Tibial artery (tissue), 4 donors: ENCODE results near the gene LCN2.
"Not testable (repeated sequence)": the region's sequence is repeated elsewhere in the genome, so short reads cannot be mapped to it uniquely, and the experiment has no call there.

Source experiments
- DNase-seq, 2 donors: peaks; one replicate each; pipeline ENCODE4 v3.0.0-alpha.2; 2019
- H3K27ac ChIP-seq, 2 donors: fragments of 200-600 bp; sonication (generic) in 1 of 2; 1 replicate in 1 of 2; 2 replicates in 1 of 2; pipeline ENCODE4 v1.5.1; 2018 to 2019; ENCODE audit warnings: mild to moderate bottlenecking in 1 of 2
- H3K27me3 ChIP-seq, 2 donors: fragments of 200-600 bp; sonication (generic) in 1 of 2; one replicate each; pipeline versions ENCODE4 v1.5.1 to v1.6.0; 2016 to 2019
- H3K36me3 ChIP-seq, 3 donors: fragments of 200-600 bp; sonication (generic) in 2 of 3; one replicate each; pipeline ENCODE4 v1.5.1; 2016 to 2019; ENCODE audit warnings: mild to moderate bottlenecking in 2 of 3
- H3K4me1 ChIP-seq, 4 donors: fragments of 200-600 bp; sonication (generic) in 2 of 4; 1 replicate in 3 of 4; 2 replicates in 1 of 4; pipeline ENCODE4 v1.5.1; 2016 to 2019
- H3K4me3 ChIP-seq, 2 donors: fragments of 200-600 bp; sonication (generic) in 1 of 2; 1 replicate in 1 of 2; 2 replicates in 1 of 2; pipeline ENCODE4 v1.5.1; 2018 to 2019; ENCODE audit warnings: mild to moderate bottlenecking in 2 of 2
- H3K9me3 ChIP-seq, 3 donors: fragments of 200-600 bp; sonication (generic) in 1 of 3; one replicate each; pipeline ENCODE4 v1.5.1; 2016 to 2019
- CTCF ChIP-seq, 2 experiments: fragments of 200-600 bp in 1 of 2; fragments of 450-650 bp in 1 of 2; IDR thresholded peaks; one replicate each; pipeline ENCODE4 v1.5.1; 2017 to 2019; ENCODE audit warnings: antibody characterized with exemption in 2 of 2, mild to moderate bottlenecking in 1 of 2, moderate library complexity in 1 of 2
- intact Hi-C: fragments of 100-400 bp; cut with DNase I; formaldehyde crosslinking; loops from one replicate; pipeline ENCODE4 v1.15.0; 2023; ENCODE audit warnings: low total_unique reads

Gene LCN2

DNA sequence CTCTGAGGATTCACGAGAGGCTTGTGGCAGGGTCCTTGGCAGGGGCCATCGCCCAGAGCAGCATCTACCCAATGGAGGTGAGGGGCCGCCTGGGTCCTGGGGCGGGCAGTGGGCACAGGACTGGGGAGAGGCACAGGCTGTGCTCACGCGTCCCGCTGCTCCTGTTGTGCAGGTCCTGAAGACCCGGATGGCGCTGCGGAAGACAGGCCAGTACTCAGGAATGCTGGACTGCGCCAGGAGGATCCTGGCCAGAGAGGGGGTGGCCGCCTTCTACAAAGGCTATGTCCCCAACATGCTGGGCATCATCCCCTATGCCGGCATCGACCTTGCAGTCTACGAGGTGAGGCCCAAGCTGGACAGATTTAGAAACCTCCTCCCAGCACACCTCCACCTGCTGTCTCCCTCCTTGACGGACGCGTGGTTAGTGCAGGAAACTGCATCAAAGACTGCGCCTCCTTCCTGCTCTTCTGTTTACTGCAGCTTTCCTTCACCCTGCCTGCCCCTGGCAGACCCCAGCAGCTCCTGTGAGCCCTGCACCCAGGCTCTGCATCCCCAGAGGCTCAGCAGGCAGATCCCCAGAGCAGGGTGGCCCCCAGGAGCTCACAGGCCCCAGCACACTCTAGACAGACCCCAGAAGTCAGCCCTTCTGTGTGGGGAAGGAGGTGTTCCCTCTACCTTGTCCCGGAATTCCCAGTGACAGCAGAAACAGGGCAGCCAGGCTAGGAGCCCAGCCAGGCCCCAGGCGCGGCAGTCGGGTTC is 42.9 kb upstream of the LCN2 start:
- Histone ChIP-seq H3K36me3 (peaks cover 68 to 84% (median 76%) of the 10 kb centered on the region in 3 donors), H3K9me3 (no peaks in the 10 kb centered on the region), H3K4me3 (no peak overlapping the region), H3K4me1 (peaks cover 0 to 13% (median 5%) of the 10 kb centered on the region in 4 donors), H3K27ac (no peak overlapping the region), H3K27me3 (no peaks in the 10 kb centered on the region)
- intact Hi-C loops: no loop called here
- DNase-seq: no peak
- no peak for TF ChIP-seq CTCF (IDR thresholded peaks at IDR 0.05)

DNA sequence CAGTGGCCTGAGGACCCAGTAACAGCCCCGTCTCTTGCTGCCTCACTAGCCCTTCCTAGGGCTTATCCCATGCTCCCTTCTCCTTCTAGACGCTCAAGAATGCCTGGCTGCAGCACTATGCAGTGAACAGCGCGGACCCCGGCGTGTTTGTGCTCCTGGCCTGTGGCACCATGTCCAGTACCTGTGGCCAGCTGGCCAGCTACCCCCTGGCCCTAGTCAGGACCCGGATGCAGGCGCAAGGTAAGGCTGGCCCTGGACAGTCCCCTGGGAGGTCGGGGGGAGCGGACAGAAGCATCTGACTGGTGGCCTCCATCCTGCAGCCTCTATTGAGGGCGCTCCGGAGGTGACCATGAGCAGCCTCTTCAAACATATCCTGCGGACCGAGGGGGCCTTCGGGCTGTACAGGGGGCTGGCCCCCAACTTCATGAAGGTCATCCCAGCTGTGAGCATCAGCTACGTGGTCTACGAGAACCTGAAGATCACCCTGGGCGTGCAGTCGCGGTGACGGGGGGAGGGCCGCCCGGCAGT is 42.2 kb upstream of the LCN2 start:
- Histone ChIP-seq H3K9me3 (no peaks in the 10 kb centered on the region), H3K27ac (no peak overlapping the region), H3K4me3 (no peak overlapping the region), H3K36me3 (peaks cover 61 to 77% (median 69%) of the 10 kb centered on the region in 3 donors), H3K4me1 (peaks cover 0 to 8% (median 0%) of the 10 kb centered on the region in 4 donors), H3K27me3 (no peaks in the 10 kb centered on the region)
- intact Hi-C loops: no loop called here
- TF ChIP-seq CTCF (IDR thresholded peaks at IDR 0.05): no peak
- DNase-seq: no peak

DNA sequence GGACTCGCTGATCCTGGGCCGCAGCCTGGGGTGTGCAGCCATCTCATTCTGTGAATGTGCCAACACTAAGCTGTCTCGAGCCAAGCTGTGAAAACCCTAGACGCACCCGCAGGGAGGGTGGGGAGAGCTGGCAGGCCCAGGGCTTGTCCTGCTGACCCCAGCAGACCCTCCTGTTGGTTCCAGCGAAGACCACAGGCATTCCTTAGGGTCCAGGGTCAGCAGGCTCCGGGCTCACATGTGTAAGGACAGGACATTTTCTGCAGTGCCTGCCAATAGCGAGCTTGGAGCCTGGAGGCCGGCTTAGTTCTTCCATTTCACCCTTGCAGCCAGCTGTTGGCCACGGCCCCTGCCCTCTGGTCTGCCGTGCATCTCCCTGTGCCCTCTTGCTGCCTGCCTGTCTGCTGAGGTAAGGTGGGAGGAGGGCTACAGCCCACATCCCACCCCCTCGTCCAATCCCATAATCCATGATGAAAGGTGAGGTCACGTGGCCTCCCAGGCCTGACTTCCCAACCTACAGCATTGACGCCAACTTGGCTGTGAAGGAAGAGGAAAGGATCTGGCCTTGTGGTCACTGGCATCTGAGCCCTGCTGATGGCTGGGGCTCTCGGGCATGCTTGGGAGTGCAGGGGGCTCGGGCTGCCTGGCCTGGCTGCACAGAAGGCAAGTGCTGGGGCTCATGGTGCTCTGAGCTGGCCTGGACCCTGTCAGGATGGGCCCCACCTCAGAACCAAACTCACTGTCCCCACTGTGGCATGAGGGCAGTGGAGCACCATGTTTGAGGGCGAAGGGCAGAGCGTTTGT is 41.6 kb upstream of the LCN2 start:
- Histone ChIP-seq H3K36me3 (peaks cover 55 to 71% (median 63%) of the 10 kb centered on the region in 3 donors), H3K4me3 (no peak overlapping the region), H3K4me1 (peaks cover 0 to 5% (median 0%) of the 10 kb centered on the region in 4 donors), H3K9me3 (no peaks in the 10 kb centered on the region), H3K27ac (no peak overlapping the region), H3K27me3 (no peaks in the 10 kb centered on the region)
- TF ChIP-seq CTCF (IDR thresholded peaks at IDR 0.05): no peak
- intact Hi-C loops: no loop called here
- no peak for DNase-seq

GRCh38 chr9:128108269-128109049 is 40.8 kb upstream of the LCN2 start:
- H3K27me3 ChIP-seq: no peaks in the 10 kb centered on the region
- TF ChIP-seq CTCF (IDR thresholded peaks at IDR 0.05): no peak
- peaks cover 0 to 5% (median 0%) of the 10 kb centered on the region in 4 donors for H3K4me1 ChIP-seq
- no peak overlapping the region for H3K4me3 ChIP-seq
- H3K9me3 ChIP-seq: no peaks in the 10 kb centered on the region
- H3K36me3 ChIP-seq: peaks cover 47 to 66% (median 57%) of the 10 kb centered on the region in 3 donors
- intact Hi-C loops: no loop called here
- DNase-seq: no peak
- no peak overlapping the region for H3K27ac ChIP-seq

DNA sequence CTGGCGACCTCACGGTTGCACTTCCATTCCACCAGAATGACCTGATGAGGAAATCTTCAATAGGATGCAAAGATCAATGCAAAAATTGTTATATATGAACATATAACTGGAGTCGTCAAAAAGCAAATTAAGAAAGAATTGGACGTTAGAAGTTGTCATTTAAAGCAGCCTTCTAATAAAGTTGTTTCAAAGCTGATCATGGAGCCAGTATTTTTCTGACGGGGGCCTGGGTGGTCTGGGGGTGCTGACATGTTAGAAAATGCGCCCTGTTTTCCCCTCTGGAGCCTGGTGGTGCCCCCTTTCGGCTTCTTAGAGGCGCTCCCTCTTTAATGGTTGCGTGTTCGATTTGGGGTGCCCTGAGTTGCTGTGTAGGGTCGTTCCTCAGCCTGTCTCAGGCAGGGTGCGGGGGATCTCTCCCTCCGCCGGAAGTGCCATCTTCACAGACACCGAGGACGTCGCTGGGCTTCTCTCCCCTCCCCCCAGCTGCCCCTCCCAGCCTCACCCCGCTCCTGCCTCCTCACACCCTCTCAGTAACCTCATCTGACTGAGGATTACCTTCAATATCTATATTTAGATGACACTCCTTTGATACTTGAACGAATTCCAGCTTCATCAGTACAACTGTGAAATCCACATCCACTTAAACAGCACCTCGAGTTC is 40.1 kb upstream of the LCN2 start:
- DNase-seq: no peak
- TF ChIP-seq CTCF (IDR thresholded peaks at IDR 0.05): no peak
- no peaks in the 10 kb centered on the region for H3K9me3 ChIP-seq
- H3K27me3 ChIP-seq: no peaks in the 10 kb centered on the region
- no peak overlapping the region for H3K27ac ChIP-seq
- peaks cover 0 to 3% (median 0%) of the 10 kb centered on the region in 4 donors for H3K4me1 ChIP-seq
- peaks cover 40 to 66% (median 57%) of the 10 kb centered on the region in 3 donors for H3K36me3 ChIP-seq
- no peak overlapping the region for H3K4me3 ChIP-seq
- intact Hi-C loops: no loop called here

DNA sequence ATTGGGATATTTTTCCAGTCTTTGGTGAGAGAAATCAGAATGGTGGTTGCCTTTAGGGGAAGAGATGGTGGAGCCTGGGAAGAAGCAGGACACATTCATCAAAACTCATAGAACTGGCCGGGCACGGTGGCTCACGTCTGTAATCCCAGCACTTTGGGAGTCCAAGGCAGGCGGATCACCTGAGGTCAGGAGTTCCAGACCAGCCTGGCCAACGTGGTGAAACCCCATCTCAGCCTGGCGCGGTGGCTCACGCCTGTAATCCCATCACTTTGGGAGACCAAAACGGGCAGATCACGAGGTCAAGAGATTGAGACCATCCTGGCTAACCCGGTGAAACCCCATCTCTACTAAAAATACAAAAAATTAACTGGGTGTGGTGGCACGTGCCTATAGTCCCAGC is 37.5 kb upstream of the LCN2 start:
- intact Hi-C loops, H3K9me3 ChIP-seq, H3K27ac ChIP-seq, H3K4me1 ChIP-seq, H3K4me3 ChIP-seq, H3K27me3 ChIP-seq: not testable (repeated sequence)
- H3K36me3 ChIP-seq: peaks cover 15 to 56% (median 40%) of the 10 kb centered on the region in 3 donors
- DNase-seq: peak in 1 of 2 donors; percentile 37
